Adrenal gland (tissue), 12 donors: ENCODE measurements around the gene UBE2D2. TPM values are rescaled to one million over a fixed set of nuclear protein-coding genes. Genes with fewer than 3 reads are reported as not detected.
A peak's percentile ranks its signal among the peaks of the same experiment; 100 is the strongest.

Experiments
- DNase-seq, 7 donors: peaks; one replicate each; pipeline ENCODE4 v3.0.0-alpha.2; 2019 to 2020
- H3K27ac ChIP-seq, 5 donors: fragments of 200-600 bp; sonication (generic) in 4 of 5; 1 replicate in 3 of 5; 2 replicates in 2 of 5; pipeline versions ENCODE4 v1.5.1 to v1.8.0; 2016 to 2020; ENCODE audit warnings: mild to moderate bottlenecking in 1 of 5
- H3K27me3 ChIP-seq: fragments of 200-600 bp; 2 replicates; pipeline ENCODE4 v1.8.0; 2021
- H3K36me3 ChIP-seq, 2 donors: fragments of 200-600 bp; replicated peaks in 1 of 2; 1 replicate in 1 of 2; 2 replicates in 1 of 2; pipeline versions ENCODE4 v1.5.1 to v1.8.0; 2018 to 2022
- H3K4me1 ChIP-seq, 2 donors: fragments of 200-600 bp; replicated peaks in 1 of 2; 1 replicate in 1 of 2; 2 replicates in 1 of 2; pipeline versions ENCODE4 v1.5.1 to v1.8.0; 2018 to 2021
- H3K4me3 ChIP-seq, 4 donors: fragments of 200-600 bp; sonication (generic) in 3 of 4; one replicate each; pipeline ENCODE4 v1.5.1; 2016 to 2018
- H3K9me3 ChIP-seq, 3 donors: fragments of 200-600 bp; sonication (generic) in 1 of 3; replicated peaks in 1 of 3; 1 replicate in 2 of 3; 2 replicates in 1 of 3; pipeline versions ENCODE4 v1.5.1 to v1.8.0; 2016 to 2021
- CTCF ChIP-seq, 6 experiments: fragments of 450-650 bp in 4 of 6; fragments of 200-600 bp in 2 of 6; sonication (generic) in 1 of 6; IDR thresholded peaks; 1 replicate in 5 of 6; 2 replicates in 1 of 6; pipeline versions ENCODE4 v1.5.1 to v1.8.0; 2016 to 2021; ENCODE audit warnings: antibody characterized with exemption in 6 of 6, mild to moderate bottlenecking in 2 of 6, moderate library complexity in 1 of 6
- POLR2A ChIP-seq, 2 donors: fragments of 450-650 bp; IDR thresholded peaks; one replicate each; pipeline ENCODE4 v1.6.1; 2017; ENCODE audit warnings: antibody characterized with exemption in 2 of 2, mild to moderate bottlenecking in 2 of 2, moderate library complexity in 1 of 2
- WGBS, 4 donors: extraction: QIAGEN DNeasy Blood & Tissue Kit in 2 of 4; methylation state at CpG; one replicate each; pipeline versions ENCODE4 v1.1.5 to v1.1.7; 2013 to 2017; 5-methylcytosine and 5-hydroxymethylcytosine counted together
- intact Hi-C, 2 donors: fragments of 100-400 bp; cut with DNase I; formaldehyde crosslinking; loops; one replicate each; pipeline versions ENCODE4 v1.14.1 to v1.15.0; 2022 to 2023
- polyA plus RNA-seq, 3 donors: library from polyadenylated mRNA; stranded (reverse); fragments of 200-250 nt in 2 of 3; fragments of 350-450 nt in 1 of 3; fragmentation: Illumina TruSeq in 1 of 3; extraction: RNeasy Lipid Tissue Mini Kit (QIAGEN cat#74804) in 1 of 3; gene quantifications; one replicate each; pipeline ENCODE4 v1.2.3, GENCODE V29; 2013 to 2014
- total RNA-seq, 9 donors: library from RNA; depleted of rRNA in 4 of 9; stranded (reverse); fragments of >200 nt in 4 of 9; fragments of 120-200 nt in 1 of 9; fragmentation: NEBNext Ultra II Directional in 1 of 9; extraction: Animal tissue kit (Norgen Biotek cat#: 25700) in 1 of 9; gene quantifications; one replicate each; pipeline versions ENCODE4 v1.1.0 to v1.2.4, GENCODE V29; 2013 to 2023
- donor health status: healthy with polysubstance abuse.
- donor health status: Bipolar disorder and iron deficiency.
- donor health status: DM: yes; HTN: yes; CAD: no.
- donor health status: DM: no; HTN: no; CAD: no.
- donor health status: DM: no; HTN: no; CAD: no.
- donor health status: DM: yes; HTN: yes; CAD: no.

The UBE2D2 gene
- total and polyA plus RNA-seq, 12 donors, result 43.5 to 189 (median 84.9) TPM

DNA sequence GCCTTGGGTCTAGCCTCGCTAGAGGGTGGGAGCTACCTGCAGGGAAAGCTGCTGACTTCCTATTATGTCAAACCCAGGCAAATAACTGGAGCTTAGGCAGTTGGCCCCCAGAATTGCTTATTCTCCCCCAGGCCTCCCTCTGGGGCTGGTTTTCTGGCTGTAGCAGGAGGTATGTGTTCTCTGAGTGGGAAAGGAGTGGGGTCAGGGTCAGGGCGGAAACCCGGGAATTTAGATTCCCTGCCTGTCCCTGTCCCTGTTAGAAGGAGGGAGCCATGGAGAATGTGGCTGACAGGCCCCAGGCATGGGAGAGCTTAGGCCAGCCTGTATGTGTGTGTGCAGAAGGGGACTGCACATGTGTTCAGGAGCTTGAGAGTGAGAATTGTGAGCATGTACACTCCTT, 73.4 kb downstream of the UBE2D2 start:
- H3K9me3 ChIP-seq, result no peaks in the 10 kb centered on the region
- H3K4me1 ChIP-seq, result peaks cover 14 to 35% of the 10 kb centered on the region in 2 donors
- H3K4me3 ChIP-seq, result no peak overlapping the region
- H3K27ac ChIP-seq, result no peak overlapping the region
- intact Hi-C loops, result loop anchor here in 1 of 2 donors (2.0 kb wide), 1 partner anchor 130 kb away; no protein-coding TSS in a partner anchor
- H3K27me3 ChIP-seq, result no peaks in the 10 kb centered on the region
- no peaks in the 10 kb centered on the region for H3K36me3 ChIP-seq
- DNase-seq, result no peak
- 53 to 100% (median 70%) methylated on average over 1 to 3 of the region's 3 CpGs for WGBS, 4 donors
- TF ChIP-seq CTCF (IDR thresholded peaks at IDR 0.05), result no peak
- TF ChIP-seq POLR2A (IDR thresholded peaks at IDR 0.05), result no peak

GRCh38 chr5:139635191-139635590, 74.1 kb downstream of the UBE2D2 start:
- TF ChIP-seq POLR2A (IDR thresholded peaks at IDR 0.05) (no peak), CTCF (IDR thresholded peaks at IDR 0.05) (no peak)
- no peaks in the 10 kb centered on the region for H3K36me3 ChIP-seq
- H3K9me3 ChIP-seq, result no peaks in the 10 kb centered on the region
- H3K4me1 ChIP-seq, result peaks cover 14 to 35% of the 10 kb centered on the region in 2 donors
- intact Hi-C loops, result loop anchor here (2.0 to 5.0 kb wide), 5 partner anchors 42 to 130 kb away; no protein-coding TSS in a partner anchor
- H3K27ac ChIP-seq, result peak overlapping the region in 2 of 5 donors; percentile 36 to 53
- no peaks in the 10 kb centered on the region for H3K27me3 ChIP-seq
- no peak overlapping the region for H3K4me3 ChIP-seq
- no peak for DNase-seq
- 18 to 43% (median 25%) methylated on average over 1 of the region's 1 CpG for WGBS, 4 donors

GRCh38 chr5:139635606-139636206, 74.6 kb downstream of the UBE2D2 start:
- DNase-seq, result peak; percentile 55 to 87 (median 81)
- peak overlapping the region in 3 of 5 donors; percentile 22 to 85 (median 36) for H3K27ac ChIP-seq
- no peaks in the 10 kb centered on the region for H3K27me3 ChIP-seq
- H3K4me1 ChIP-seq, result peaks cover 14 to 35% of the 10 kb centered on the region in 2 donors
- intact Hi-C loops, result loop anchor here (2.0 to 5.0 kb wide), 5 partner anchors 42 to 129 kb away; no protein-coding TSS in a partner anchor
- no peak overlapping the region for H3K4me3 ChIP-seq
- H3K9me3 ChIP-seq, result no peaks in the 10 kb centered on the region
- H3K36me3 ChIP-seq, result no peaks in the 10 kb centered on the region
- TF ChIP-seq CTCF (IDR thresholded peaks at IDR 0.05), result peak; percentile 35 to 69 (median 56)
- TF ChIP-seq POLR2A (IDR thresholded peaks at IDR 0.05), result no peak

GRCh38 chr5:139636207-139636792, 75.2 kb downstream of the UBE2D2 start:
- no peak overlapping the region for H3K4me3 ChIP-seq
- H3K27ac ChIP-seq, result peak overlapping the region in 3 of 5 donors; percentile 22 to 85 (median 85)
- no peak for TF ChIP-seq POLR2A (IDR thresholded peaks at IDR 0.05)
- no peak for TF ChIP-seq CTCF (IDR thresholded peaks at IDR 0.05)
- no peaks in the 10 kb centered on the region for H3K36me3 ChIP-seq
- intact Hi-C loops, result loop anchor here (5.0 kb wide), 4 partner anchors 41 to 126 kb away; no protein-coding TSS in a partner anchor
- no peaks in the 10 kb centered on the region for H3K27me3 ChIP-seq
- WGBS, 4 donors, result 17 to 74% (median 70%) methylated on average over 1 to 2 of the region's 2 CpGs
- no peak for DNase-seq
- H3K9me3 ChIP-seq, result no peaks in the 10 kb centered on the region
- peaks cover 14 to 35% of the 10 kb centered on the region in 2 donors for H3K4me1 ChIP-seq
